ENCODE results near the gene DCLK1.

DNA sequence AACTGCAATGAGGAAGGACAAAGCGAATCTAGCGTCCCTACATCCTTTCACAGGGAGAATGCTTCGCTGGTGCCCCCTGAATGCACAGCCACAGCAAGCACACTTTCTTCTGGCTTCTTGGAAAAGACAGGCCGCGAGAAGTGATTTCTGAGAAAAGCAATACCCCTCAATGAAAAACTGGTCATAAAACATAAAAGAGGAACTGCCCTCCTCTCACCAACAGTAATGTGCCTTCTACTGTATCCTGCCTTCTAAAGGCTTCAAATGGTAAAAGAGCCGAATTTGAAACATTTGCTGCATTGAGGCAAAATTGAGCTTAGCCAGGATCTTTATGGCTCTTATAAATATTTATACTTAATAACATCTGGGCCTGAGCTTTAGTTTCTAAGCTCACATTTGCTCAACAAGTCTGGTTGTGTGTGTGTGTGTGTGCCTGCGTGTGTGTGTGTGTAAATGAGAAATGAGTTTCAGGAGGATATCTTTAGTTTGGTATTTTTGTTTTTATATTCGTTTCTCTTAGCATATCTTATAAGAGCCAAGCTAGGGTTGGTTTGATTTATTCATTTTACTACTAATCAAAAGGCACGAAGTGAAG, 408.6 kb downstream of the DCLK1 start:
- TF ChIP-seq, protein P1, sequence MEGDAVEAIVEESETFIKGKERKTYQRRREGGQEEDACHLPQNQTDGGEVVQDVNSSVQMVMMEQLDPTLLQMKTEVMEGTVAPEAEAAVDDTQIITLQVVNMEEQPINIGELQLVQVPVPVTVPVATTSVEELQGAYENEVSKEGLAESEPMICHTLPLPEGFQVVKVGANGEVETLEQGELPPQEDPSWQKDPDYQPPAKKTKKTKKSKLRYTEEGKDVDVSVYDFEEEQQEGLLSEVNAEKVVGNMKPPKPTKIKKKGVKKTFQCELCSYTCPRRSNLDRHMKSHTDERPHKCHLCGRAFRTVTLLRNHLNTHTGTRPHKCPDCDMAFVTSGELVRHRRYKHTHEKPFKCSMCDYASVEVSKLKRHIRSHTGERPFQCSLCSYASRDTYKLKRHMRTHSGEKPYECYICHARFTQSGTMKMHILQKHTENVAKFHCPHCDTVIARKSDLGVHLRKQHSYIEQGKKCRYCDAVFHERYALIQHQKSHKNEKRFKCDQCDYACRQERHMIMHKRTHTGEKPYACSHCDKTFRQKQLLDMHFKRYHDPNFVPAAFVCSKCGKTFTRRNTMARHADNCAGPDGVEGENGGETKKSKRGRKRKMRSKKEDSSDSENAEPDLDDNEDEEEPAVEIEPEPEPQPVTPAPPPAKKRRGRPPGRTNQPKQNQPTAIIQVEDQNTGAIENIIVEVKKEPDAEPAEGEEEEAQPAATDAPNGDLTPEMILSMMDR (IDR thresholded peaks at IDR 0.05) = no peak
- TF ChIP-seq POLR2A (IDR thresholded peaks at IDR 0.05) = no peak
